H9 (cell line): ENCODE measurements around the gene PTPN7. TPM values are rescaled to one million over a fixed set of nuclear protein-coding genes. Genes with fewer than 3 reads are reported as not detected.

Experiments
- DNase-seq: peaks from one replicate; pipeline ENCODE4 v3.0.0-alpha.2; 2017
- H2AFZ ChIP-seq: one replicate; pipeline ENCODE4 v1.6.1; 2013; ENCODE audit warnings: mild to moderate bottlenecking, low read length, control low read depth, moderate library complexity
- H2AK5ac ChIP-seq: 2 replicates; pipeline ENCODE4 v1.6.1; 2013; ENCODE audit warnings: low read length, control low read depth, mixed read lengths; ENCODE audit not compliant: insufficient read length
- H2BK120ac ChIP-seq: one replicate; pipeline ENCODE4 v1.6.1; 2013; ENCODE audit warnings: low read depth, mild to moderate bottlenecking, low read length, control low read depth, inconsistent platforms; ENCODE audit not compliant: poor library complexity, severe bottlenecking
- H2BK12ac ChIP-seq: 2 replicates; pipeline ENCODE4 v1.6.1; 2013; ENCODE audit warnings: low read length, control low read depth, mixed read lengths, low read depth; ENCODE audit not compliant: insufficient read length
- H2BK15ac ChIP-seq: 2 replicates; pipeline ENCODE4 v1.6.1; 2013; ENCODE audit warnings: low read depth, low read length, control low read depth
- H2BK20ac ChIP-seq: one replicate; pipeline ENCODE4 v1.6.1; 2013; ENCODE audit warnings: low read depth, mild to moderate bottlenecking, low read length, control low read depth, inconsistent platforms; ENCODE audit not compliant: poor library complexity, severe bottlenecking
- H2BK5ac ChIP-seq: 2 replicates; pipeline ENCODE4 v1.6.1; 2013; ENCODE audit warnings: low read length, control low read depth, mixed read lengths; ENCODE audit not compliant: insufficient read length
- H3K14ac ChIP-seq: 2 replicates; pipeline ENCODE4 v1.6.1; 2013; ENCODE audit warnings: low read length, control low read depth; ENCODE audit not compliant: insufficient read depth
- H3K18ac ChIP-seq: 2 replicates; pipeline ENCODE4 v1.6.1; 2013; ENCODE audit warnings: low read depth, mild to moderate bottlenecking, mixed read lengths, low read length, control low read depth; ENCODE audit not compliant: insufficient read length
- H3K23ac ChIP-seq: 2 replicates; pipeline ENCODE4 v1.6.1; 2013; ENCODE audit warnings: low read length, control low read depth, mixed read lengths, low read depth; ENCODE audit not compliant: insufficient read length
- H3K23me2 ChIP-seq: 2 replicates; pipeline ENCODE4 v1.6.1; 2013; ENCODE audit warnings: low read depth, mild to moderate bottlenecking, mixed read lengths, low read length, control low read depth; ENCODE audit not compliant: insufficient read length, poor library complexity, severe bottlenecking
- H3K27ac ChIP-seq: 2 replicates; pipeline ENCODE4 v1.5.1; 2013; ENCODE audit warnings: low read length, control low read depth, mixed read lengths, low read depth; ENCODE audit not compliant: insufficient read length
- H3K27me3 ChIP-seq: 2 replicates; pipeline ENCODE4 v1.6.1; 2013; ENCODE audit warnings: low read length, control low read depth, inconsistent platforms; ENCODE audit not compliant: insufficient read depth
- H3K4ac ChIP-seq: 2 replicates; pipeline ENCODE4 v1.6.1; 2013; ENCODE audit warnings: low read depth, mild to moderate bottlenecking, control low read depth, inconsistent platforms, low read length, moderate library complexity
- H3K4me1 ChIP-seq: 2 replicates; pipeline ENCODE4 v1.6.1; 2013; ENCODE audit warnings: low read length, control low read depth, inconsistent platforms; ENCODE audit not compliant: insufficient read depth
- H3K4me2 ChIP-seq: 2 replicates; pipeline ENCODE4 v1.6.1; 2013; ENCODE audit warnings: low read length, control low read depth, mixed read lengths; ENCODE audit not compliant: insufficient read length, insufficient read depth
- H3K56ac ChIP-seq: 2 replicates; pipeline ENCODE4 v1.6.1; 2013; ENCODE audit warnings: low read depth, mild to moderate bottlenecking, mixed read lengths, low read length, control low read depth; ENCODE audit not compliant: insufficient read length
- H3K79me1 ChIP-seq: 2 replicates; pipeline ENCODE4 v1.6.1; 2013; ENCODE audit warnings: low read depth, mild to moderate bottlenecking, moderate library complexity, low read length, control low read depth, inconsistent platforms; ENCODE audit not compliant: insufficient read depth, poor library complexity, severe bottlenecking
- H3K79me2 ChIP-seq: 2 replicates; pipeline ENCODE4 v1.6.1; 2013; ENCODE audit warnings: low read length, control low read depth, inconsistent platforms; ENCODE audit not compliant: insufficient read depth
- H3K9ac ChIP-seq: 2 replicates; pipeline ENCODE4 v1.6.1; 2013; ENCODE audit warnings: low read length, control low read depth, mixed read lengths; ENCODE audit not compliant: insufficient read length; ENCODE audit errors: extremely low read depth
- H3K9me3 ChIP-seq: one replicate; pipeline ENCODE4 v1.6.1; 2013; ENCODE audit warnings: low read depth, low read length, inconsistent platforms; ENCODE audit not compliant: control insufficient read depth
- H3T11ph ChIP-seq: one replicate; pipeline ENCODE4 v1.6.1; 2013; ENCODE audit warnings: mild to moderate bottlenecking, low read length, control low read depth, inconsistent platforms
- H4K20me1 ChIP-seq: one replicate; pipeline ENCODE4 v1.6.1; 2013; ENCODE audit not compliant: control insufficient read depth, insufficient read length, insufficient read depth
- H4K5ac ChIP-seq: 2 replicates; pipeline ENCODE4 v1.6.1; 2013; ENCODE audit warnings: low read depth, mild to moderate bottlenecking, mixed read lengths, low read length, control low read depth; ENCODE audit not compliant: insufficient read length
- H4K8ac ChIP-seq: replicated peaks from 2 replicates; pipeline ENCODE4 v1.6.1; 2013; ENCODE audit warnings: low read length, control low read depth, mixed read lengths, low read depth; ENCODE audit not compliant: insufficient read length
- H4K91ac ChIP-seq: 2 replicates; pipeline ENCODE4 v1.6.1; 2013; ENCODE audit warnings: low read depth, mild to moderate bottlenecking, moderate library complexity, mixed read lengths, low read length, control low read depth; ENCODE audit not compliant: insufficient read length
- H3K27ac Mint-ChIP-seq, 3 experiments: 2 replicates in 2 of 3; 3 replicates in 1 of 3; pipeline ENCODE4 v1.8.0; 2020 to 2021; ENCODE audit warnings: mixed read lengths in 3 of 3, mild to moderate bottlenecking in 1 of 3, moderate library complexity in 1 of 3
- H3K27me3 Mint-ChIP-seq: 2 replicates; pipeline ENCODE4 v1.8.0; 2021; ENCODE audit warnings: low read depth, mild to moderate bottlenecking, moderate library complexity, mixed read lengths
- H3K36me3 Mint-ChIP-seq, 3 experiments: 2 replicates in 2 of 3; 3 replicates in 1 of 3; pipeline ENCODE4 v1.8.0; 2020 to 2021; ENCODE audit warnings: low read depth in 3 of 3, mixed read lengths in 3 of 3; ENCODE audit not compliant: insufficient read depth in 1 of 3
- H3K4me1 Mint-ChIP-seq, 2 experiments: 2 replicates each; pipeline ENCODE4 v1.8.0; 2020; ENCODE audit warnings: mixed read lengths in 2 of 2
- H3K4me3 Mint-ChIP-seq, 2 experiments: 2 replicates in 1 of 2; 3 replicates in 1 of 2; pipeline ENCODE4 v1.8.0; 2020 to 2021; ENCODE audit warnings: mild to moderate bottlenecking in 2 of 2, mixed read lengths in 2 of 2, moderate library complexity in 1 of 2
- H3K9me3 Mint-ChIP-seq, 2 experiments: 2 replicates in 1 of 2; 3 replicates in 1 of 2; pipeline ENCODE4 v1.8.0; 2020; ENCODE audit warnings: mild to moderate bottlenecking in 2 of 2, mixed read lengths in 2 of 2, moderate library complexity in 1 of 2
- CTCF ChIP-seq: fragments of 200-600 bp; sonication (generic); conservative IDR thresholded peaks from 3 replicates; pipeline ENCODE4 v1.8.0; 2021; ENCODE audit warnings: antibody characterized with exemption, mild to moderate bottlenecking
- WGBS: extraction: QIAGEN DNeasy Blood & Tissue Kit; methylation state at CpG from one replicate; pipeline ENCODE4 v1.1.7; 2013; ENCODE audit warnings: missing lambda C conversion rate, low lambda C conversion rate, mixed read lengths; ENCODE audit not compliant: insufficient read length; ENCODE audit errors: extremely low coverage; 5-methylcytosine and 5-hydroxymethylcytosine counted together
- total RNA-seq: library from RNA; stranded (reverse); gene quantifications from 2 replicates; pipeline ENCODE4 v1.2.1, GENCODE V29; 2021

The PTPN7 gene
- total RNA-seq, 1 experiment from 2014 or later = 0.72 TPM

DNA sequence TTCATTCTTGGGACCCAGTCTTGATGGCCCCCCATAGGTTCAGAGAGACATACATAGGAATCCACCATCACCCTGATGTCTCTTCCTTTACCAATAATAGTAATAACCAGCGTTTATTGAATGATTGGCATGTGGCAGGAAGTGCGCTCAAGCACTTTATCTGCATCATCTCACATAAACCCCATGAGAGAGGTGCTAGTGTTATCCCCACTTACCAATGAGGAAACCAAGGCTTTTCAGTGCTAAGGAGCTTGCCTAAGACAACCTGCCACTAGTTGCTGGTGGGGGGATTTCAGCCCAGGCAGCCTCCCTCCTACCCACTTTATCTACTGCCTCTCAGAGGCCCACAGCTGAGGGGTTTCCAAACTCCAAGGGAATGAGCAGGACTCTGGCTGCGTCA, 40.9 kb upstream of the PTPN7 start:
- no peak overlapping the region for H3K4ac ChIP-seq
- H4K8ac ChIP-seq = no peak overlapping the region
- peaks cover 14% of the 10 kb centered on the region for H3K27me3 Mint-ChIP-seq
- no peaks in the 10 kb centered on the region for H3K79me1 ChIP-seq
- H3K4me2 ChIP-seq = no peak overlapping the region
- no peaks in the 10 kb centered on the region for H3K9me3 Mint-ChIP-seq
- no peak overlapping the region for H3K23ac ChIP-seq
- no peaks in the 10 kb centered on the region for H3K4me1 ChIP-seq
- H2BK15ac ChIP-seq = no peak overlapping the region
- H3K27ac ChIP-seq = no peak overlapping the region
- no peak overlapping the region for H3K18ac ChIP-seq
- no peak overlapping the region for H3K56ac ChIP-seq
- H3K27ac Mint-ChIP-seq = peak overlapping the region in 1 of 3 experiments; percentile 13; a peak in 1 of 7 replicates
- H2BK5ac ChIP-seq = no peak overlapping the region
- no peak overlapping the region for H3K14ac ChIP-seq
- no peak overlapping the region for H3T11ph ChIP-seq
- no peaks in the 10 kb centered on the region for H4K20me1 ChIP-seq
- no peak overlapping the region for H4K91ac ChIP-seq
- no peak overlapping the region for H3K9ac ChIP-seq
- no peaks in the 10 kb centered on the region for H3K27me3 ChIP-seq
- no CpG with 5 or more reads among the region's 3 CpGs for WGBS
- H3K79me2 ChIP-seq = no peaks in the 10 kb centered on the region
- H3K23me2 ChIP-seq = no peaks in the 10 kb centered on the region
- no peak overlapping the region for H2AK5ac ChIP-seq
- H4K5ac ChIP-seq = no peak overlapping the region
- no peak overlapping the region for H2AFZ ChIP-seq
- H3K36me3 Mint-ChIP-seq = no peaks in the 10 kb centered on the region
- peaks cover 12 to 13% of the 10 kb centered on the region in 2 experiments for H3K4me1 Mint-ChIP-seq
- H3K4me3 Mint-ChIP-seq = no peak overlapping the region
- no peak for DNase-seq
- no peak overlapping the region for H2BK20ac ChIP-seq
- no peaks in the 10 kb centered on the region for H3K9me3 ChIP-seq
- no peak overlapping the region for H2BK120ac ChIP-seq
- no peak for TF ChIP-seq CTCF
- H2BK12ac ChIP-seq = no peak overlapping the region
